Measurements from ENCODE around the gene NUDC.

The NUDC gene

DNA sequence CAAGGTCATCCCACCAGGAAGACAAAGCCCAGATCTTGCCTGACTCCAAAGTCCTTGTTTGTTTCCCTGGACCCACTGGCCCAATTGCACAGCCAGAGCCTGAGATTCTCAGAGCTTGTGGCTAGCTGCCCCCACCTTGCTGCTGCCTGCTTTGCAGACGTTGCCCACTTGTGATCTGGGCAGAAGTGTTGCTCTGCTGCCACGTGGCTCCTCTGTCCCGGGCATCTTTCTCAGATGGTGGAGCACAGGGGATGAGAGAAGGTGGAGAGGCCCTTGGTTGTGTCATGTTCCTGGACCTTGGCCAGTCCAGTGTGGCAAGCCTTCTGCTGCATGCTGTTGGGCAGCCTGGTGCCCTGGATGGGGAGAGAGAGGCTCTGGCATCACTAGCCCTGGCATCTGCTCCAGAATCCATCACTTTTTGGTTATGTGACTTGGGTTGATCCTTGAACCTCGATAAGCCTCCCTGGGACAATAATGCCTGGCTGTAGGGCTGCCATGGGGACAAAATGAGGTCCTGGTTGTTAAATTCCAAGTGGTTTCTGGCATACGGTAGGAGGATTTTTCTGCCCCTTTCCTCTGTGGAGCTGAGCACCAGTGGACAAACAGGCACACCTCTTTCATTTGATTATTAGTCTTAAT, 6.2 kb upstream of the NUDC start:
- H3K9ac ChIP-seq: no peak overlapping the region
- peaks cover 3% of the 10 kb centered on the region for H3K4me1 ChIP-seq
- no peak overlapping the region for H3K4me3 ChIP-seq (ENCODE audit: low read depth, low read length)
- no peaks in the 10 kb centered on the region for H3K36me3 ChIP-seq (ENCODE audit: control insufficient read depth, insufficient read depth, low read length)
- H2AFZ ChIP-seq: no peak overlapping the region
- H3K4me2 ChIP-seq (ENCODE audit: low read length): no peak overlapping the region
- no peaks in the 10 kb centered on the region for H3K27me3 ChIP-seq (ENCODE audit: control insufficient read depth, insufficient read depth, low read length)
- no peak overlapping the region for H3K27ac ChIP-seq
- H3K79me2 ChIP-seq: no peaks in the 10 kb centered on the region
- no peaks in the 10 kb centered on the region for H3K9me3 ChIP-seq (ENCODE audit: control insufficient read depth, low read length)
- TF ChIP-seq, protein P1, sequence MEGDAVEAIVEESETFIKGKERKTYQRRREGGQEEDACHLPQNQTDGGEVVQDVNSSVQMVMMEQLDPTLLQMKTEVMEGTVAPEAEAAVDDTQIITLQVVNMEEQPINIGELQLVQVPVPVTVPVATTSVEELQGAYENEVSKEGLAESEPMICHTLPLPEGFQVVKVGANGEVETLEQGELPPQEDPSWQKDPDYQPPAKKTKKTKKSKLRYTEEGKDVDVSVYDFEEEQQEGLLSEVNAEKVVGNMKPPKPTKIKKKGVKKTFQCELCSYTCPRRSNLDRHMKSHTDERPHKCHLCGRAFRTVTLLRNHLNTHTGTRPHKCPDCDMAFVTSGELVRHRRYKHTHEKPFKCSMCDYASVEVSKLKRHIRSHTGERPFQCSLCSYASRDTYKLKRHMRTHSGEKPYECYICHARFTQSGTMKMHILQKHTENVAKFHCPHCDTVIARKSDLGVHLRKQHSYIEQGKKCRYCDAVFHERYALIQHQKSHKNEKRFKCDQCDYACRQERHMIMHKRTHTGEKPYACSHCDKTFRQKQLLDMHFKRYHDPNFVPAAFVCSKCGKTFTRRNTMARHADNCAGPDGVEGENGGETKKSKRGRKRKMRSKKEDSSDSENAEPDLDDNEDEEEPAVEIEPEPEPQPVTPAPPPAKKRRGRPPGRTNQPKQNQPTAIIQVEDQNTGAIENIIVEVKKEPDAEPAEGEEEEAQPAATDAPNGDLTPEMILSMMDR (IDR thresholded peaks at IDR 0.05): no peak

DNA sequence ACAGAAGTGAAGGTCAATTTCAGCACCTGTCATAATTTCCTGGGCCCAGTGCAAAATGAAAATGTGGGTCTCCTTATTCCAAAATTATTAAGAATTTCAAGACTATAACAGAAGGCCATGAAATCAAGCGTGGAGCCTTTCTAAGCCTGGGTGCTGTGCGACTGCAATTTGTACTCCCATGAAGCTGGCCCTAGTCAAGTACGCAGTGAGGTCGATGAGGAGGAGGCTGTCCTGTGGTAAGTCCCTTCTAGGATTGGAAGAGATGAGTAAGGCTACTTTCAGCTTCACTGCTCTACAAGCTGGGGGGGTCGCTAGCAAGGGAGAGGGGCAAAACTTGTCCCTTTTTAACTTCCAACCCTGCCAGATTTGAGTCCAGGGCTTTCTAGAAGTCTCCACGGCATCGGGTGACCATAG, 410 bp upstream of the NUDC start:
- H2AFZ ChIP-seq: peak overlapping the region; percentile 94
- no peaks in the 10 kb centered on the region for H3K9me3 ChIP-seq (ENCODE audit: control insufficient read depth, low read length)
- no peaks in the 10 kb centered on the region for H3K27me3 ChIP-seq (ENCODE audit: control insufficient read depth, insufficient read depth, low read length)
- H3K4me1 ChIP-seq: no peaks in the 10 kb centered on the region
- H3K27ac ChIP-seq: peak overlapping the region; percentile 63
- no peak overlapping the region for H3K9ac ChIP-seq
- peak overlapping the region; percentile 89 for H3K4me3 ChIP-seq (ENCODE audit: low read depth, low read length)
- peaks cover 11% of the 10 kb centered on the region for H3K79me2 ChIP-seq
- H3K36me3 ChIP-seq (ENCODE audit: control insufficient read depth, insufficient read depth, low read length): no peaks in the 10 kb centered on the region
- TF ChIP-seq, protein P1 (IDR thresholded peaks at IDR 0.05): no peak
- H3K4me2 ChIP-seq (ENCODE audit: low read length): peak overlapping the region; percentile 89

DNA sequence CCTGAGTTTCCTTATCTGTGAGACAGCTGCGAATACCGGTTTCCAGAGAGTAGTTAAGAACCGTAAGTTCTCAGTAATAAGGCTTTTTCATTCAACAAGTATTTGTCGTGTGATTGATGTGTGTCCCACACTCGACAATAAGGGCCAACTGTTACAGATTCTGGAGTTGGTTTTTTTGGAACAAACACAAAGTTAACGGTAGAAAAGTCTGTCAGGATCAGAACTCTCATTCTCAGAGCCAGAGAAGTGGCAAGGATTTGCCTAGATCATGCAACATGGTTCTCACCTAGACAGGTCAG, 837 bp downstream of the NUDC start:
- Histone ChIP-seq H3K9ac (peak overlapping the region; percentile 61), H3K36me3 (ENCODE audit: control insufficient read depth, insufficient read depth, low read length) (no peaks in the 10 kb centered on the region), H3K4me3 (ENCODE audit: low read depth, low read length) (peak overlapping the region; percentile 89), H3K9me3 (ENCODE audit: control insufficient read depth, low read length) (no peaks in the 10 kb centered on the region), H3K4me1 (no peaks in the 10 kb centered on the region), H2AFZ (no peak overlapping the region), H3K27ac (no peak overlapping the region), H3K79me2 (peaks cover 12% of the 10 kb centered on the region), H3K4me2 (ENCODE audit: low read length) (peak overlapping the region; percentile 89), H3K27me3 (ENCODE audit: control insufficient read depth, insufficient read depth, low read length) (no peaks in the 10 kb centered on the region)
- TF ChIP-seq, protein P1 (IDR thresholded peaks at IDR 0.05): no peak

DNA sequence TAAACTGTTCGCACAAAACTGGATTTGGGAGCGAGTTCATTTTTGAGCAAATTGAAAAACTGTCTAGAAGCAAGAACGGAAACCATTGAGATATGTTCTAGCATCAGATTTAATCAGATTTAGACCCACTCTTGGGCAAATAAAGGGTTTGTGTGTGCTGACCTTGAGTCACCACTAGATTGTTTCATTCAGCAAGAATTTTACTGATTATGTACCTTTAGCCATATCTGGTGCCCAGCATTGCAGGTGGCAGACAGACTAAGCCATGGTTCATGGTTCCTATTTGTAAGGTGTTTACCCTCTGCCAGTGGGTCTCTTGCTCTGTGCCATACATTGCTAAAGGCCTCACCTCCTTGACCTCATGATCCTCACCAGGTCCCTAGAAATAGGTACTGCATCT, 1.4 kb downstream of the NUDC start:
- Histone ChIP-seq H3K4me3 (ENCODE audit: low read depth, low read length) (peak overlapping the region; percentile 89), H3K27ac (no peak overlapping the region), H3K9ac (no peak overlapping the region)

DNA sequence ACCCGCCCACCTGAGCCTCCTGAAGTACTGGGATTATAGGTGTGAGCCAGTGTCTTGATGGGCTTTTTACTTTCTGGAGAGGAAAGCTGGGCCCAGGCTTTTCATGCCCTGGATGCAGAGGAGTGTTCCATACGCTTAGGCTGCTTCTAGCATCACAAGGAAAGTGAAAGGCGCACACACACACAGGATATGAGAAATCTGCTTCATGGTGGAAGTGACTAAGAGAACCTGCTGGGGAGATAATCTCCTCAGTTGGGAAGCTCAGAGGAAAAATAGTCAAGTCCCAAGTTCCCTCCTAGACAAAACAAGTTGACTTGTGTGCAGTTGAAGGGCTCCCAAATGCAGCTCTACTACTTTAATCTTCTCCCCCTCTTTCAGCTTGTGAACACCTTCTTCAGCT, 2.2 kb downstream of the NUDC start:
- Histone ChIP-seq H3K4me3 (ENCODE audit: low read depth, low read length) (no peak overlapping the region), H2AFZ (no peak overlapping the region)

More for the DNA sequence above, 1.4 kb downstream of the NUDC start:
- Histone ChIP-seq H2AFZ (no peak overlapping the region), H3K4me1 (no peaks in the 10 kb centered on the region), H3K9me3 (ENCODE audit: control insufficient read depth, low read length) (no peaks in the 10 kb centered on the region), H3K36me3 (ENCODE audit: control insufficient read depth, insufficient read depth, low read length) (no peaks in the 10 kb centered on the region), H3K79me2 (peaks cover 12% of the 10 kb centered on the region), H3K4me2 (ENCODE audit: low read length) (peak overlapping the region; percentile 89), H3K27me3 (ENCODE audit: control insufficient read depth, insufficient read depth, low read length) (no peaks in the 10 kb centered on the region)
- TF ChIP-seq, protein P1 (IDR thresholded peaks at IDR 0.05): no peak

More for the DNA sequence above, 2.2 kb downstream of the NUDC start:
- Histone ChIP-seq H3K27me3 (ENCODE audit: control insufficient read depth, insufficient read depth, low read length) (no peaks in the 10 kb centered on the region), H3K4me1 (no peaks in the 10 kb centered on the region), H3K9me3 (ENCODE audit: control insufficient read depth, low read length) (no peaks in the 10 kb centered on the region), H3K4me2 (ENCODE audit: low read length) (no peak overlapping the region), H3K79me2 (peaks cover 12% of the 10 kb centered on the region), H3K36me3 (ENCODE audit: control insufficient read depth, insufficient read depth, low read length) (no peaks in the 10 kb centered on the region), H3K9ac (no peak overlapping the region), H3K27ac (no peak overlapping the region)
- TF ChIP-seq, protein P1 (IDR thresholded peaks at IDR 0.05): no peak
